Activated CD4-positive, alpha-beta memory T cell treated with anti-CD3 and anti-CD28 coated beads for 36 hours (primary cell): ENCODE data around the gene MANF. TPM values are rescaled to one million over a fixed set of nuclear protein-coding genes. Genes with fewer than 3 reads are reported as not detected.
A peak's percentile ranks its signal among the peaks of the same experiment; 100 is the strongest.

ENCODE experiments used
- CTCF ChIA-PET: fragments of 350-600 bp; sonication (Branson Sonifier 250); formaldehyde crosslinking; loops from one replicate; lab custom pipeline; 2021; ENCODE audit warnings: antibody characterized with exemption, inconsistent platforms; lab: Charles Lee
- POLR2A ChIA-PET: fragments of 350-600 bp; sonication (Branson Sonifier 250); formaldehyde crosslinking; loops from one replicate; lab custom pipeline; 2021; ENCODE audit warnings: antibody characterized with exemption; lab: Charles Lee
- DNase-seq: peaks from one replicate; pipeline ENCODE4 v3.0.0-alpha.2; 2020
- H3K27ac Mint-ChIP-seq: one replicate; pipeline ENCODE4 v1.8.0; 2021; ENCODE audit warnings: mixed read lengths
- H3K27me3 Mint-ChIP-seq: one replicate; pipeline ENCODE4 v1.8.0; 2021; ENCODE audit warnings: mixed read lengths
- H3K36me3 Mint-ChIP-seq: one replicate; pipeline ENCODE4 v1.8.0; 2021; ENCODE audit warnings: mixed read lengths
- H3K4me1 Mint-ChIP-seq: one replicate; pipeline ENCODE4 v1.8.0; 2021; ENCODE audit warnings: low read depth, mixed read lengths
- H3K4me3 Mint-ChIP-seq: one replicate; pipeline ENCODE4 v1.8.0; 2021; ENCODE audit warnings: mild to moderate bottlenecking, mixed read lengths
- H3K9me3 Mint-ChIP-seq: one replicate; pipeline ENCODE4 v1.8.0; 2021; ENCODE audit warnings: mixed read lengths
- intact Hi-C: fragments of 100-400 bp; cut with micrococcal nuclease; formaldehyde crosslinking; loops from one replicate; pipeline ENCODE4 v1.15.1; 2023
- total RNA-seq, 2 experiments: library from RNA; stranded (reverse); gene quantifications; one replicate each; pipeline ENCODE4 v1.2.3, GENCODE V29; 2021

The MANF gene
- total RNA-seq, 2 experiments from 2014 or later, result 151 to 162 TPM

GRCh38 chr3:51391566-51392354 is 6.7 kb downstream of the MANF start:
- CTCF ChIA-PET, result interaction anchor here (0.6 to 1.0 kb wide), 3 partner anchors 14 to 162 kb away, joined by 3 to 4 read pairs (median 3); no protein-coding TSS in a partner anchor
- H3K27ac Mint-ChIP-seq, result peak overlapping the region; percentile 87
- H3K9me3 Mint-ChIP-seq, result no peaks in the 10 kb centered on the region
- H3K36me3 Mint-ChIP-seq, result peaks cover 43% of the 10 kb centered on the region
- peak overlapping the region; percentile 86 for H3K4me3 Mint-ChIP-seq
- H3K4me1 Mint-ChIP-seq, result peaks cover 82% of the 10 kb centered on the region
- POLR2A ChIA-PET, result interaction anchor here (1.1 to 1.6 kb wide), 2 partner anchors 280 to 790 kb away, joined by 3 read pairs; no protein-coding TSS in a partner anchor
- peak; percentile 56 for DNase-seq
- intact Hi-C loops, result loop anchor here (1.0 to 10.0 kb wide), 6 partner anchors 108 to 1037 kb away; partner anchors contain the start of genes CYB561D2, NPRL2, PARP3 and RAD54L2
- no peaks in the 10 kb centered on the region for H3K27me3 Mint-ChIP-seq

DNA sequence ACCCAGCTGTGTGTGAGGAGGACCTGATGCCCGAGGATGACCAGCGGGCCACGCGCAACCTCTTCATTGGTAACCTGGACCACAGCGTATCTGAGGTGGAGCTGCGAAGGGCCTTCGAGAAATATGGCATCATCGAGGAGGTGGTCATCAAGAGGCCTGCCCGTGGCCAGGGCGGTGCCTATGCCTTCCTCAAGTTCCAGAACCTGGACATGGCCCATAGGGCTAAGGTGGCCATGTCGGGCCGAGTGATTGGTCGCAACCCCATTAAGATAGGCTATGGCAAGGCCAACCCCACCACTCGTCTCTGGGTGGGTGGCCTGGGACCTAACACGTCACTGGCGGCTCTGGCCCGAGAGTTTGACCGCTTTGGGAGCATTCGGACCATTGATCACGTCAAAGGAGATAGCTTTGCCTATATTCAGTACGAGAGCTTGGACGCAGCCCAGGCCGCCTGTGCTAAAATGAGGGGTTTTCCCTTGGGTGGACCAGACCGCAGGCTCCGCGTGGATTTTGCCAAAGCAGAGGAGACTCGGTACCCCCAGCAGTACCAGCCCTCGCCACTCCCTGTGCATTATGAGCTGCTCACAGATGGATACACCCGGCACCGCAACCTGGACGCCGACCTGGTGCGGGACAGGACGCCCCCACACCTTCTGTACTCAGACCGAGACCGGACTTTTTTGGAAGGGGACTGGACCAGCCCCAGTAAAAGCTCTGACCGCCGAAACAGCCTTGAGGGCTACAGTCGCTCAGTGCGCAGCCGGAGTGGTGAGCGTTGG is 7.5 kb downstream of the MANF start:
- POLR2A ChIA-PET, result interaction anchor here (1.1 to 1.8 kb wide), 5 partner anchors 8 to 791 kb away, joined by 3 to 8 read pairs (median 3); partner anchors contain the start of genes DCAF1 and MANF
- H3K4me1 Mint-ChIP-seq, result peaks cover 81% of the 10 kb centered on the region
- peaks cover 44% of the 10 kb centered on the region for H3K36me3 Mint-ChIP-seq
- H3K4me3 Mint-ChIP-seq, result peak overlapping the region; percentile 86
- CTCF ChIA-PET, result interaction anchor here (1.0 kb wide), 1 partner anchor 15 kb away, joined by 4 read pairs; no protein-coding TSS in a partner anchor
- no peak for DNase-seq
- H3K9me3 Mint-ChIP-seq, result no peaks in the 10 kb centered on the region
- intact Hi-C loops, result loop anchor here (5.0 to 10.0 kb wide), 2 partner anchors 605 to 1038 kb away; partner anchors contain the start of genes CYB561D2, NPRL2, RPL29 and TMEM115
- H3K27me3 Mint-ChIP-seq, result no peaks in the 10 kb centered on the region
- peak overlapping the region; percentile 87 for H3K27ac Mint-ChIP-seq

- ChIA-PET CTCF (no interaction called here), POLR2A (interaction anchor here (1.3 to 1.8 kb wide), 3 partner anchors 8 to 106 kb away, joined by 3 to 8 read pairs (median 3); partner anchors contain the start of genes DCAF1 and MANF)
- Mint-ChIP-seq H3K27me3 (no peaks in the 10 kb centered on the region), H3K27ac (peak overlapping the region; percentile 19), H3K4me1 (peaks cover 75% of the 10 kb centered on the region), H3K4me3 (peak overlapping the region; percentile 86), H3K36me3 (peaks cover 41% of the 10 kb centered on the region), H3K9me3 (no peaks in the 10 kb centered on the region)
- DNase-seq, result no peak
- intact Hi-C loops, result loop anchor here (5.0 to 10.0 kb wide), 2 partner anchors 604 to 1038 kb away; partner anchors contain the start of genes CYB561D2, NPRL2, RPL29 and TMEM115
Measured at GRCh38 chr3:51393134-51393495, 8.0 kb downstream of the MANF start.

DNA sequence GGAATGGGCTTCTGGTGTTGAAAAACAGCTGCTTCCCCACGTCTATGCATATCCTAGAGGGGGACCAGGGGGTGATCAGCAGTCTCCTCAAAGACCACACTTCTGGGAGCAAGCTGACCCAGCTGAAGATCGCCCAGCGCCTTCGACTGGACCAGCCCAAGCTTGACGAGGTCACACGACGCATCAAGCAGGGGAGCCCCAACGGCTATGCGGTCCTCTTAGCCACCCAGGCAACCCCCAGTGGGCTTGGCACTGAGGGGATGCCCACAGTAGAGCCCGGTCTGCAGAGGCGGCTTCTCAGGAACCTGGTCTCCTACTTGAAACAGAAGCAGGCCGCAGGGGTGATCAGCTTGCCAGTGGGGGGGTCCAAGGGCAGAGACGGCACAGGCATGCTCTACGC is 8.5 kb downstream of the MANF start:
- Mint-ChIP-seq H3K27ac (no peak overlapping the region), H3K4me1 (peaks cover 71% of the 10 kb centered on the region), H3K27me3 (no peaks in the 10 kb centered on the region), H3K9me3 (no peaks in the 10 kb centered on the region), H3K4me3 (no peak overlapping the region), H3K36me3 (peaks cover 40% of the 10 kb centered on the region)
- CTCF ChIA-PET, result no interaction called here
- DNase-seq, result no peak
- intact Hi-C loops, result loop anchor here (5.0 to 10.0 kb wide), 2 partner anchors 604 to 1039 kb away; partner anchors contain the start of genes CYB561D2, NPRL2, RPL29 and TMEM115
- POLR2A ChIA-PET, result interaction anchor here (1.3 to 1.8 kb wide), 3 partner anchors 9 to 106 kb away, joined by 3 to 8 read pairs (median 3); partner anchors contain the start of genes DCAF1 and MANF

DNA sequence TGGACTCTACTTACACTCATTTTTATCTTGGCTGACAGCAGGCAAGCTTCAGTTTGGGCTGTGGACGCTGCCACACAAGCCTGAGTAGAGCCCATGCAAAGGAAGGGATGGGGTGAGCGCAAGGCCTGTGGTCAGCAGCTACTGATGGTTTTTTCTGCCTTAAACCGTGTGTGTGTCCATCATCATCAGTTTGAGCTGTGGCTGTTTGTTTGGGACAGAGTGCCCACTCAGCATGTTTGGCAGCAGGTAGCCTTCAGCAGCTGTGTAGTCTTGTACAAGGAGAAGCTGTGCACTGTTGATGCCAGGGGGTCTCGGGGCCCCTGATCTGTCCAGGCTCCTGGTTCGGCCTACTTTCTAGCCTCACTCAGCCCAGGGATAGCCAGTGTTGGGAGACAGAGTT is 9.4 kb downstream of the MANF start:
- Mint-ChIP-seq H3K4me3 (no peak overlapping the region), H3K36me3 (peaks cover 34% of the 10 kb centered on the region), H3K27me3 (no peaks in the 10 kb centered on the region), H3K9me3 (no peaks in the 10 kb centered on the region), H3K27ac (peak overlapping the region; percentile 51), H3K4me1 (peaks cover 62% of the 10 kb centered on the region)
- no peak for DNase-seq
- ChIA-PET CTCF (interaction anchor here (1.0 to 1.1 kb wide), 2 partner anchors 10 to 40 kb away, joined by 3 read pairs; partner anchors contain the start of gene MANF), POLR2A (interaction anchor here (1.1 kb wide), 1 partner anchor 8 kb away, joined by 3 read pairs; no protein-coding TSS in a partner anchor)
- intact Hi-C loops, result loop anchor here (5.0 to 10.0 kb wide), 2 partner anchors 603 to 1040 kb away; partner anchors contain the start of genes CYB561D2, NPRL2, RPL29 and TMEM115

- H3K27ac Mint-ChIP-seq, result peak overlapping the region; percentile 51
- peaks cover 36% of the 10 kb centered on the region for H3K36me3 Mint-ChIP-seq
- CTCF ChIA-PET, result interaction anchor here (0.5 to 0.9 kb wide), 2 partner anchors 39 to 87 kb away, joined by 3 read pairs; no protein-coding TSS in a partner anchor
- no peak overlapping the region for H3K4me3 Mint-ChIP-seq
- H3K9me3 Mint-ChIP-seq, result no peaks in the 10 kb centered on the region
- POLR2A ChIA-PET, result no interaction called here
- intact Hi-C loops, result loop anchor here (10.0 kb wide), 1 partner anchor 1041 kb away; the partner anchor contains the start of genes CYB561D2, NPRL2 and TMEM115
- H3K27me3 Mint-ChIP-seq, result no peaks in the 10 kb centered on the region
- peaks cover 52% of the 10 kb centered on the region for H3K4me1 Mint-ChIP-seq
- DNase-seq, result no peak
Measured at GRCh38 chr3:51395493-51396213, 10.6 kb downstream of the MANF start.

- CTCF ChIA-PET, result interaction anchor here (0.5 to 0.9 kb wide), 2 partner anchors 38 to 86 kb away, joined by 3 read pairs; no protein-coding TSS in a partner anchor
- peaks cover 36% of the 10 kb centered on the region for H3K36me3 Mint-ChIP-seq
- peaks cover 49% of the 10 kb centered on the region for H3K4me1 Mint-ChIP-seq
- no peak overlapping the region for H3K4me3 Mint-ChIP-seq
- peak overlapping the region; percentile 43 for H3K27ac Mint-ChIP-seq
- POLR2A ChIA-PET, result interaction anchor here (1.6 kb wide), 1 partner anchor 11 kb away, joined by 4 read pairs; the partner anchor contains the start of gene MANF
- no peak for DNase-seq
- no peaks in the 10 kb centered on the region for H3K9me3 Mint-ChIP-seq
- no peaks in the 10 kb centered on the region for H3K27me3 Mint-ChIP-seq
- intact Hi-C loops, result loop anchor here (10.0 kb wide), 1 partner anchor 1042 kb away; the partner anchor contains the start of genes CYB561D2, NPRL2 and TMEM115
Measured at GRCh38 chr3:51396401-51396800, 11.3 kb downstream of the MANF start.

- Mint-ChIP-seq H3K36me3 (peaks cover 37% of the 10 kb centered on the region), H3K9me3 (no peaks in the 10 kb centered on the region), H3K4me3 (no peak overlapping the region), H3K27me3 (no peaks in the 10 kb centered on the region), H3K27ac (peak overlapping the region; percentile 48), H3K4me1 (peaks cover 46% of the 10 kb centered on the region)
- ChIA-PET CTCF (interaction anchor here (0.7 kb wide), 2 partner anchors 37 to 285 kb away, joined by 3 read pairs; no protein-coding TSS in a partner anchor), POLR2A (interaction anchor here (1.0 to 1.6 kb wide), 2 partner anchors 12 to 13 kb away, joined by 3 to 4 read pairs; partner anchors contain the start of gene MANF)
- intact Hi-C loops, result loop anchor here (10.0 kb wide), 1 partner anchor 1043 kb away; the partner anchor contains the start of genes CYB561D2, NPRL2 and TMEM115
- no peak for DNase-seq
Measured at GRCh38 chr3:51397392-51397791, 12.3 kb downstream of the MANF start.

GRCh38 chr3:51398595-51399310 is 13.7 kb downstream of the MANF start:
- H3K4me1 Mint-ChIP-seq, result peaks cover 34% of the 10 kb centered on the region
- peaks cover 34% of the 10 kb centered on the region for H3K36me3 Mint-ChIP-seq
- DNase-seq, result no peak
- intact Hi-C loops, result loop anchor here (10.0 kb wide), 1 partner anchor 1044 kb away; the partner anchor contains the start of genes CYB561D2, NPRL2 and TMEM115
- no peaks in the 10 kb centered on the region for H3K27me3 Mint-ChIP-seq
- H3K9me3 Mint-ChIP-seq, result no peaks in the 10 kb centered on the region
- no peak overlapping the region for H3K4me3 Mint-ChIP-seq
- POLR2A ChIA-PET, result no interaction called here
- CTCF ChIA-PET, result interaction anchor here (0.8 to 2.4 kb wide), 3 partner anchors 9 to 36 kb away, joined by 3 to 14 read pairs (median 3); no protein-coding TSS in a partner anchor
- H3K27ac Mint-ChIP-seq, result peak overlapping the region; percentile 40

DNA sequence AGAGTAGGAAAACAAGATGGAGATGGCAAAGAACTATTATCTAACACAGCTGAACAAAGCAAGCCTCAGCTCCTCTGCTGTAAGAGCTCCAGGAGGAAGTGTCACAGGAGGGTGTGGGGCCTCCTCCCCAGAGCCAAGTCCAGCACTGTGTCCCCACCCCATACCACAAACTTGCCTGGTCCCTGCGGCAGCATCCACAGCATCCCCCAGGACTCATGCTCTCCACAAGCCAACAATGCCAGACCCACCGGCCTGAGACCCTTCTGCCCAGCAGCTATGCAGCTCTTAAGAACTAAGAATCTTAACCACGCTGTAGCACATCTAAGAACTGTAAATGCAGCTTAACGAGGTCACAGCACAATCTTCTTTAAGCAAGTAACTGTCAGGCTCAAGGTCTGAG is 15.1 kb downstream of the MANF start:
- peaks cover 22% of the 10 kb centered on the region for H3K4me1 Mint-ChIP-seq
- POLR2A ChIA-PET, result no interaction called here
- no peaks in the 10 kb centered on the region for H3K27me3 Mint-ChIP-seq
- CTCF ChIA-PET, result interaction anchor here (2.4 kb wide), 1 partner anchor 11 kb away, joined by 14 read pairs; no protein-coding TSS in a partner anchor
- DNase-seq, result no peak
- intact Hi-C loops, result no loop called here
- no peak overlapping the region for H3K4me3 Mint-ChIP-seq
- H3K36me3 Mint-ChIP-seq, result peaks cover 27% of the 10 kb centered on the region
- H3K27ac Mint-ChIP-seq, result no peak overlapping the region
- H3K9me3 Mint-ChIP-seq, result no peaks in the 10 kb centered on the region
